Gastroesophageal sphincter (tissue), 3 donors: Measurements from ENCODE around the gene ULK4.
"Not testable (repeated sequence)": the region's sequence is repeated elsewhere in the genome, so short reads cannot be mapped to it uniquely, and the experiment has no call there.

Experiments
- CTCF ChIP-seq, 4 experiments: fragments of 200-600 bp in 2 of 4; fragments of 450-650 bp in 2 of 4; sonication (generic) in 1 of 4; IDR thresholded peaks; one replicate each; pipeline ENCODE4 v1.5.1; 2017 to 2019; ENCODE audit warnings: antibody characterized with exemption in 4 of 4, mild to moderate bottlenecking in 2 of 4, moderate library complexity in 2 of 4
- EP300 ChIP-seq: sonication (generic); formaldehyde crosslinking; IDR thresholded peaks from one replicate; pipeline ENCODE4 v1.6.1; 2017; ENCODE audit warnings: antibody characterized with exemption, mild to moderate bottlenecking
- POLR2A ChIP-seq, 2 donors: fragments of 450-650 bp; IDR thresholded peaks; one replicate each; pipeline ENCODE4 v1.6.1; 2017; ENCODE audit warnings: antibody characterized with exemption in 2 of 2, mild to moderate bottlenecking in 2 of 2, moderate library complexity in 1 of 2
- POLR2AphosphoS5 ChIP-seq: sonication (generic); formaldehyde crosslinking; IDR thresholded peaks from one replicate; pipeline ENCODE4 v1.6.1; 2017; ENCODE audit warnings: antibody characterized with exemption

GRCh38 chr3:41370765-41371535 is 591.0 kb downstream of the ULK4 start:
- not testable (repeated sequence) for TF ChIP-seq CTCF (IDR thresholded peaks at IDR 0.05); POLR2A (IDR thresholded peaks at IDR 0.05); POLR2AphosphoS5; EP300
